Fibroblast of skin of scalp (primary cell): ENCODE results near the gene PADI4.
A peak's percentile ranks its signal among the peaks of the same experiment; 100 is the strongest.

ENCODE experiments used
- DNase-seq: peaks from one replicate; pipeline ENCODE4 v3.0.0-alpha.2; 2013

The PADI4 gene

GRCh38 chr1:17286646-17287045, 21.4 kb upstream of the PADI4 start:
- DNase-seq = no peak

- peak; percentile 86 for DNase-seq
Measured at GRCh38 chr1:17287130-17287776, 20.7 kb upstream of the PADI4 start.

GRCh38 chr1:17289721-17290120, 18.3 kb upstream of the PADI4 start:
- peak; percentile 79 for DNase-seq

- DNase-seq = no peak
Measured at GRCh38 chr1:17290553-17290952, 17.4 kb upstream of the PADI4 start.

GRCh38 chr1:17292299-17293160, 15.5 kb upstream of the PADI4 start:
- no peak for DNase-seq

- no peak for DNase-seq
Measured at GRCh38 chr1:17293681-17294425, 14.1 kb upstream of the PADI4 start.

GRCh38 chr1:17295292-17295691, 12.7 kb upstream of the PADI4 start:
- DNase-seq = no peak

GRCh38 chr1:17296086-17296485, 11.9 kb upstream of the PADI4 start:
- DNase-seq = no peak

- DNase-seq = no peak
Measured at GRCh38 chr1:17297991-17298390, 10.0 kb upstream of the PADI4 start.

- no peak for DNase-seq
Measured at GRCh38 chr1:17301767-17302166, 6.2 kb upstream of the PADI4 start.

- no peak for DNase-seq
Measured at GRCh38 chr1:17304151-17304825, 3.7 kb upstream of the PADI4 start.

- no peak for DNase-seq
Measured at GRCh38 chr1:17304826-17305175, 3.2 kb upstream of the PADI4 start.

- no peak for DNase-seq
Measured at GRCh38 chr1:17305576-17306095, 2.4 kb upstream of the PADI4 start.

- no peak for DNase-seq
Measured at GRCh38 chr1:17306407-17306806, 1.6 kb upstream of the PADI4 start.

GRCh38 chr1:17306921-17307320, 1.1 kb upstream of the PADI4 start:
- DNase-seq = no peak

GRCh38 chr1:17307329-17307728, 668 bp upstream of the PADI4 start:
- DNase-seq = no peak

GRCh38 chr1:17308593-17308992, 596 bp downstream of the PADI4 start:
- DNase-seq = no peak

- no peak for DNase-seq
Measured at GRCh38 chr1:17309426-17310067, 1.6 kb downstream of the PADI4 start.

- no peak for DNase-seq
Measured at GRCh38 chr1:17310068-17310640, 2.2 kb downstream of the PADI4 start.

- no peak for DNase-seq
Measured at GRCh38 chr1:17313530-17314309, 5.7 kb downstream of the PADI4 start.

- peak; percentile 7 for DNase-seq
Measured at GRCh38 chr1:17314491-17314971, 6.5 kb downstream of the PADI4 start.
